HepG2 (cell line): Measurements from ENCODE around the gene SHROOM1. TPM values are rescaled to one million over a fixed set of nuclear protein-coding genes. Genes with fewer than 3 reads are reported as not detected.

ENCODE experiments used
- GATAD1 ChIP-seq: IDR thresholded peaks from 2 replicates; pipeline ENCODE4 v1.6.1; 2016; ENCODE audit warnings: missing genetic modification reagents, missing compliant biosample characterization
- MTA3 ChIP-seq: sonication (generic); formaldehyde crosslinking; IDR thresholded peaks from 2 replicates; pipeline ENCODE4 v1.4.0; 2020; ENCODE audit warnings: missing genetic modification reagents
- PHF8 ChIP-seq: sonication (generic); formaldehyde crosslinking; IDR thresholded peaks from 2 replicates; pipeline ENCODE4 v1.5.0; 2020; ENCODE audit warnings: missing genetic modification reagents
- PPARG ChIP-seq: conservative IDR thresholded peaks from 2 replicates; pipeline ENCODE4 v1.6.1; 2016; ENCODE audit warnings: missing biosample characterization, missing genetic modification reagents
- TCF7 ChIP-seq: sonication (generic); IDR thresholded peaks from 2 replicates; pipeline ENCODE4 v1.6.1; 2016; ENCODE audit warnings: antibody characterized with exemption, low read depth
- ZC3H13 ChIP-seq: sonication (generic); formaldehyde crosslinking; IDR thresholded peaks from 2 replicates; pipeline ENCODE4 v1.8.1; 2023; ENCODE audit warnings: mild to moderate bottlenecking, missing genetic modification reagents, moderate library complexity
- ZNF251 ChIP-seq: sonication (generic); formaldehyde crosslinking; IDR thresholded peaks from 2 replicates; pipeline ENCODE4 v1.9.0; 2021; ENCODE audit warnings: mild to moderate bottlenecking, missing genetic modification reagents
- ZNF264 ChIP-seq: sonication (generic); formaldehyde crosslinking; IDR thresholded peaks from 2 replicates; pipeline ENCODE4 v1.4.0; 2020; ENCODE audit warnings: missing genetic modification reagents
- ZNF570 ChIP-seq: sonication (generic); formaldehyde crosslinking; IDR thresholded peaks from 2 replicates; pipeline ENCODE4 v1.4.0; 2020; ENCODE audit warnings: mild to moderate bottlenecking, missing genetic modification reagents, borderline replicate concordance
- ZNF614 ChIP-seq: IDR thresholded peaks from 2 replicates; pipeline ENCODE4 v1.6.1; 2018; ENCODE audit warnings: missing biosample characterization, missing genetic modification reagents, inconsistent platforms, borderline replicate concordance
- ZNF782 ChIP-seq: sonication (generic); formaldehyde crosslinking; IDR thresholded peaks from 2 replicates; pipeline ENCODE4 v1.4.0; 2020; ENCODE audit warnings: missing genetic modification reagents, mild to moderate bottlenecking, borderline replicate concordance
- polyA plus RNA-seq, 8 experiments: library from polyadenylated mRNA; depleted of rRNA in 3 of 8; stranded (reverse) in 7 of 8; unstranded in 1 of 8; fragments of >200 nt; fragmentation: Illumina TruSeq in 4 of 8; extraction: Trizol in 4 of 8; gene quantifications; 2 replicates each; pipeline versions ENCODE4 v1.2.1 to v1.2.3, GENCODE V29; 2011 to 2016; ENCODE audit warnings: low read depth in 4 of 8, missing spikeins in 1 of 8, mixed read lengths in 1 of 8; ENCODE audit not compliant: insufficient read depth in 1 of 8
- total RNA-seq, 5 experiments: library from RNA; depleted of rRNA; stranded (reverse); fragments of >200 nt; fragmentation: Illumina TruSeq; extraction: Trizol; gene quantifications; 2 replicates each; pipeline ENCODE4 v1.2.3, GENCODE V29; 2016; ENCODE audit warnings: low read depth in 1 of 5
- TF ChIP-seq, protein P1 (sequence below): IDR thresholded peaks from 2 replicates; pipeline ENCODE4 v1.6.1; 2012; ENCODE audit warnings: low read length, improper control_type of control experiment
- TF ChIP-seq, protein P2 (sequence below): fragments of 450-650 bp; IDR thresholded peaks from 2 replicates; pipeline ENCODE4 v1.6.1; 2017
- TF ChIP-seq, protein P3 (sequence below): sonication (generic); formaldehyde crosslinking; IDR thresholded peaks from 2 replicates; pipeline ENCODE4 v1.8.0; 2022; ENCODE audit warnings: missing genetic modification reagents, low read depth, mild to moderate bottlenecking, borderline replicate concordance
- TF ChIP-seq, protein P4 (sequence below), 2 experiments: sonication (generic) in 1 of 2; formaldehyde crosslinking in 1 of 2; IDR thresholded peaks; 2 replicates each; pipeline versions ENCODE4 v1.6.1 to v1.9.0; 2014 to 2022; ENCODE audit warnings: antibody characterized with exemption in 1 of 2, borderline replicate concordance in 1 of 2, inconsistent platforms in 1 of 2, low read depth in 1 of 2, missing genetic modification reagents in 1 of 2
- TF ChIP-seq, protein P5 (sequence below): sonication (generic); formaldehyde crosslinking; IDR thresholded peaks from 2 replicates; pipeline ENCODE4 v1.4.0; 2020; ENCODE audit warnings: missing genetic modification reagents

Gene SHROOM1
- total and polyA plus RNA-seq, 2 of the 13 experiments (the other 11 are each of a cell fraction or from before 2014, with no cell fraction given) = 18.2 to 25.7 TPM

DNA sequence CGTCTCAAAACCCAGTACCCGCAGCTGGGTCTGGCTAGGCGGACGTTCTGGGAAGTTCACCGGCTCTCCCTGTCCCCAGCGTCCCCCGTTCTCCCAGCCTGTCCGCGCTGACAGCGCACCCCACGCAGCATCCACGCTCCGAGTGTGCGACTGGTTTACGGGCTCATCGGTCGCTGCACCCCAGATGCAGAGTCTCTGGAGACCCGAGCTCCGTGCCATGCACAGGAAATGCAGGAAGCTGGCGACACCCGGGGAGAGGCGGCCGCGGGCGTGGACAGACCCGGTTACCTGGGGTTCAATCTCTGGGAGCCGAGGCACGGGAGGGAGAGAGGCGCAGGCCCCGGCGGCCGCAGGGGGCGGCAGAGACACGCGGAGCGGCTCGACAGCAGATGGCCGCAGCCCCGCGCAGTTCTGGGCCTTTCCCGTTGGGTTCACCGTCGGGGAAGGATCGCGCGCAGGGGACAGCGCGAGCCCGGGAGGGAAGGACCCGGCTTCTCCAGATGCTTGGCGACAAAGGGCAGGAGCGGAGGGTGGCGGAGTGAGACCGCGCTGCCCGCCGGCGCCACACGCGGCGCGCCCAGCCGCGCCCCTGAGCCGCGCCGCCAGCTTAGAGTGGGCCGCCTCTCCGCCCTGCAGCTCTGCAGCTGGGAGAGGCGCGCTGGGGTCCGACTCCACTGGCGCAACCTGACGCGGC, 558 bp downstream of the SHROOM1 start (continued):
- TF ChIP-seq, protein P1, sequence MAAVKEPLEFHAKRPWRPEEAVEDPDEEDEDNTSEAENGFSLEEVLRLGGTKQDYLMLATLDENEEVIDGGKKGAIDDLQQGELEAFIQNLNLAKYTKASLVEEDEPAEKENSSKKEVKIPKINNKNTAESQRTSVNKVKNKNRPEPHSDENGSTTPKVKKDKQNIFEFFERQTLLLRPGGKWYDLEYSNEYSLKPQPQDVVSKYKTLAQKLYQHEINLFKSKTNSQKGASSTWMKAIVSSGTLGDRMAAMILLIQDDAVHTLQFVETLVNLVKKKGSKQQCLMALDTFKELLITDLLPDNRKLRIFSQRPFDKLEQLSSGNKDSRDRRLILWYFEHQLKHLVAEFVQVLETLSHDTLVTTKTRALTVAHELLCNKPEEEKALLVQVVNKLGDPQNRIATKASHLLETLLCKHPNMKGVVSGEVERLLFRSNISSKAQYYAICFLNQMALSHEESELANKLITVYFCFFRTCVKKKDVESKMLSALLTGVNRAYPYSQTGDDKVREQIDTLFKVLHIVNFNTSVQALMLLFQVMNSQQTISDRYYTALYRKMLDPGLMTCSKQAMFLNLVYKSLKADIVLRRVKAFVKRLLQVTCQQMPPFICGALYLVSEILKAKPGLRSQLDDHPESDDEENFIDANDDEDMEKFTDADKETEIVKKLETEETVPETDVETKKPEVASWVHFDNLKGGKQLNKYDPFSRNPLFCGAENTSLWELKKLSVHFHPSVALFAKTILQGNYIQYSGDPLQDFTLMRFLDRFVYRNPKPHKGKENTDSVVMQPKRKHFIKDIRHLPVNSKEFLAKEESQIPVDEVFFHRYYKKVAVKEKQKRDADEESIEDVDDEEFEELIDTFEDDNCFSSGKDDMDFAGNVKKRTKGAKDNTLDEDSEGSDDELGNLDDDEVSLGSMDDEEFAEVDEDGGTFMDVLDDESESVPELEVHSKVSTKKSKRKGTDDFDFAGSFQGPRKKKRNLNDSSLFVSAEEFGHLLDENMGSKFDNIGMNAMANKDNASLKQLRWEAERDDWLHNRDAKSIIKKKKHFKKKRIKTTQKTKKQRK = no peak
- TF ChIP-seq TCF7 (no peak), PHF8 (CRISPR knock-in tag) (no peak), ZC3H13 (CRISPR knock-in tag) (no peak), PPARG (CRISPR knock-in tag) (no peak), ZNF264 (CRISPR knock-in tag) (0 out of 2 replicates have a peak, but pooled peaks have one; percentile 24), ZNF251 (no peak), ZNF570 (CRISPR knock-in tag) (no peak), ZNF782 (CRISPR knock-in tag) (no peak), MTA3 (CRISPR knock-in tag) (no peak), GATAD1 (peak; percentile 28; the same call in 1 of the 2 replicates), ZNF614 (CRISPR knock-in tag) (no peak)
- TF ChIP-seq, protein P2, sequence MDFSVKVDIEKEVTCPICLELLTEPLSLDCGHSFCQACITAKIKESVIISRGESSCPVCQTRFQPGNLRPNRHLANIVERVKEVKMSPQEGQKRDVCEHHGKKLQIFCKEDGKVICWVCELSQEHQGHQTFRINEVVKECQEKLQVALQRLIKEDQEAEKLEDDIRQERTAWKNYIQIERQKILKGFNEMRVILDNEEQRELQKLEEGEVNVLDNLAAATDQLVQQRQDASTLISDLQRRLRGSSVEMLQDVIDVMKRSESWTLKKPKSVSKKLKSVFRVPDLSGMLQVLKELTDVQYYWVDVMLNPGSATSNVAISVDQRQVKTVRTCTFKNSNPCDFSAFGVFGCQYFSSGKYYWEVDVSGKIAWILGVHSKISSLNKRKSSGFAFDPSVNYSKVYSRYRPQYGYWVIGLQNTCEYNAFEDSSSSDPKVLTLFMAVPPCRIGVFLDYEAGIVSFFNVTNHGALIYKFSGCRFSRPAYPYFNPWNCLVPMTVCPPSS = no peak
- TF ChIP-seq, protein P3, sequence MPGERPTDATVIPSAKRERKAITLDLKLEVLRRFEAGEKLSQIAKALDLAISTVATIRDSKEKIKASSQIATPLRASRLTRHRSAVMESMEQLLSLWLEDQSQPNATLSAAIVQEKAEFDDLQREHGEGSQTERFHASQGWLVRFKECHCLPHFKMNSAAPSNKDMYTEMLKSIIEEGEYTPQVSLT (CRISPR knock-in tag) = no peak
- TF ChIP-seq, protein P4, sequence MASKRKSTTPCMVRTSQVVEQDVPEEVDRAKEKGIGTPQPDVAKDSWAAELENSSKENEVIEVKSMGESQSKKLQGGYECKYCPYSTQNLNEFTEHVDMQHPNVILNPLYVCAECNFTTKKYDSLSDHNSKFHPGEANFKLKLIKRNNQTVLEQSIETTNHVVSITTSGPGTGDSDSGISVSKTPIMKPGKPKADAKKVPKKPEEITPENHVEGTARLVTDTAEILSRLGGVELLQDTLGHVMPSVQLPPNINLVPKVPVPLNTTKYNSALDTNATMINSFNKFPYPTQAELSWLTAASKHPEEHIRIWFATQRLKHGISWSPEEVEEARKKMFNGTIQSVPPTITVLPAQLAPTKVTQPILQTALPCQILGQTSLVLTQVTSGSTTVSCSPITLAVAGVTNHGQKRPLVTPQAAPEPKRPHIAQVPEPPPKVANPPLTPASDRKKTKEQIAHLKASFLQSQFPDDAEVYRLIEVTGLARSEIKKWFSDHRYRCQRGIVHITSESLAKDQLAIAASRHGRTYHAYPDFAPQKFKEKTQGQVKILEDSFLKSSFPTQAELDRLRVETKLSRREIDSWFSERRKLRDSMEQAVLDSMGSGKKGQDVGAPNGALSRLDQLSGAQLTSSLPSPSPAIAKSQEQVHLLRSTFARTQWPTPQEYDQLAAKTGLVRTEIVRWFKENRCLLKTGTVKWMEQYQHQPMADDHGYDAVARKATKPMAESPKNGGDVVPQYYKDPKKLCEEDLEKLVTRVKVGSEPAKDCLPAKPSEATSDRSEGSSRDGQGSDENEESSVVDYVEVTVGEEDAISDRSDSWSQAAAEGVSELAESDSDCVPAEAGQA (IDR thresholded peaks at IDR 0.05; ENCODE audit: low read depth) = no peak
- TF ChIP-seq, protein P4 (CRISPR knock-in tag; IDR thresholded peaks at IDR 0.05; ENCODE audit: borderline replicate concordance) = no peak
- TF ChIP-seq, protein P5, sequence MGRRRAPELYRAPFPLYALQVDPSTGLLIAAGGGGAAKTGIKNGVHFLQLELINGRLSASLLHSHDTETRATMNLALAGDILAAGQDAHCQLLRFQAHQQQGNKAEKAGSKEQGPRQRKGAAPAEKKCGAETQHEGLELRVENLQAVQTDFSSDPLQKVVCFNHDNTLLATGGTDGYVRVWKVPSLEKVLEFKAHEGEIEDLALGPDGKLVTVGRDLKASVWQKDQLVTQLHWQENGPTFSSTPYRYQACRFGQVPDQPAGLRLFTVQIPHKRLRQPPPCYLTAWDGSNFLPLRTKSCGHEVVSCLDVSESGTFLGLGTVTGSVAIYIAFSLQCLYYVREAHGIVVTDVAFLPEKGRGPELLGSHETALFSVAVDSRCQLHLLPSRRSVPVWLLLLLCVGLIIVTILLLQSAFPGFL = no peak
